ENCODE measurements around the gene TRIM51. TPM values are rescaled to one million over a fixed set of nuclear protein-coding genes. Genes with fewer than 3 reads are reported as not detected.

The TRIM51 gene
- total and polyA plus RNA-seq, 2 of the 8 experiments (the other 6 are each of a cell fraction or from before 2014, with no cell fraction given) = not detected

- H4K5ac ChIP-seq (ENCODE audit: insufficient read length, low read depth, low read length) = no peak overlapping the region
- no peak overlapping the region for H2AFZ ChIP-seq (ENCODE audit: low read length)
- no peak overlapping the region for H3K4ac ChIP-seq (replicated peaks; ENCODE audit: insufficient read length, low read depth, low read length)
- H3K27ac ChIP-seq (ENCODE audit: low read depth, low read length) = no peak overlapping the region
- no peak overlapping the region for H3K18ac ChIP-seq (ENCODE audit: extremely low read depth, low read length)
- H3K27me3 ChIP-seq (replicated peaks in 1 of 4; ENCODE audit: control insufficient read depth in 3 of 4, extremely low read depth in 1 of 4, insufficient read depth in 3 of 4, low read length in 3 of 4) = no peaks in the 10 kb centered on the region
- H2BK15ac ChIP-seq (ENCODE audit: low read length) = no peak overlapping the region
- DNase-seq (ENCODE audit: low read depth in 1 of 2, low spot score in 2 of 2) (no peak), FAIRE-seq (no peak)
- no peak overlapping the region for H3K4me3 ChIP-seq (ENCODE audit: extremely low read depth in 1 of 4, insufficient read depth in 2 of 4, low read depth in 3 of 4, low read length in 4 of 4)
- H3K23me2 ChIP-seq (ENCODE audit: low read depth, low read length) = no peaks in the 10 kb centered on the region
- no peak overlapping the region for H3K56ac ChIP-seq (replicated peaks; ENCODE audit: insufficient read length, low read depth, low read length)
- no peak overlapping the region for H2AK5ac ChIP-seq (ENCODE audit: low read depth, low read length)
- H3K9me3 ChIP-seq (ENCODE audit: insufficient read depth in 2 of 2, low read depth in 1 of 2, low read length in 1 of 2) = peaks cover 4 to 8% of the 10 kb centered on the region in 2 experiments; a peak in 3 of 4 replicates
- H3K14ac ChIP-seq (ENCODE audit: insufficient read length) = no peak overlapping the region
- TF ChIP-seq ZNF274 (IDR thresholded peaks at IDR 0.05; ENCODE audit: borderline replicate concordance, extremely low read depth, low read length) = no peak
- no peak for TF ChIP-seq FOSL1 (IDR thresholded peaks at IDR 0.05; ENCODE audit: insufficient read depth, low read depth, low read length)
- TF ChIP-seq TAF1 (IDR thresholded peaks at IDR 0.05; ENCODE audit: low read depth, low read length) = no peak
- TF ChIP-seq MAFK (IDR thresholded peaks at IDR 0.05; ENCODE audit: low read depth, low read length) = no peak
- TF ChIP-seq NRF1 (IDR thresholded peaks at IDR 0.05; ENCODE audit: low read depth, low read length) = no peak
- no peak for TF ChIP-seq POU5F1 (IDR thresholded peaks at IDR 0.05; ENCODE audit: low read depth, low read length)
- ChIA-PET POLR2A (ENCODE audit: partially characterized antibody) (no interaction called here), CTCF (ENCODE audit: partially characterized antibody) (no interaction called here)
- H3K9ac ChIP-seq (replicated peaks in 1 of 4; ENCODE audit: extremely low read depth in 1 of 4, low read depth in 3 of 4, low read length in 3 of 4) = no peak overlapping the region
- no peak overlapping the region for H2BK12ac ChIP-seq (ENCODE audit: low read depth, low read length)
- H3K23ac ChIP-seq (ENCODE audit: insufficient read length) = no peak overlapping the region
- no peak overlapping the region for H4K91ac ChIP-seq (replicated peaks; ENCODE audit: insufficient read length, low read length)
- H2BK5ac ChIP-seq (ENCODE audit: low read depth, low read length) = no peak overlapping the region
- H3K79me1 ChIP-seq (ENCODE audit: low read depth, low read length) = no peaks in the 10 kb centered on the region
- no peak overlapping the region for H2BK20ac ChIP-seq (ENCODE audit: low read length)
- 95% methylated on average over 5 of the region's 5 CpGs; no CpG with 5 or more reads in 1 of the 2 experiments for WGBS, 2 experiments (ENCODE audit: extremely low coverage in 1 of 2, insufficient coverage in 1 of 2, insufficient read length in 1 of 2, insufficient replicate concordance in 2 of 2, low coverage in 1 of 2, low lambda C conversion rate in 2 of 2, missing lambda C conversion rate in 1 of 2)
- no peaks in the 10 kb centered on the region for H3K79me2 ChIP-seq (ENCODE audit: control insufficient read depth in 1 of 2, insufficient read depth in 2 of 2, low read length in 2 of 2)
- H4K20me1 ChIP-seq (replicated peaks in 1 of 2; ENCODE audit: control insufficient read depth in 1 of 2, insufficient read depth in 2 of 2, low read length in 2 of 2) = no peaks in the 10 kb centered on the region
- no peaks in the 10 kb centered on the region for H3K36me3 ChIP-seq (ENCODE audit: control insufficient read depth in 2 of 4, insufficient read depth in 4 of 4, low read length in 3 of 4)
- H3K4me1 ChIP-seq (replicated peaks in 1 of 4; ENCODE audit: control insufficient read depth in 3 of 4, insufficient read depth in 4 of 4, low read length in 3 of 4) = no peaks in the 10 kb centered on the region
- H2BK120ac ChIP-seq (replicated peaks; ENCODE audit: low read depth, low read length) = no peak overlapping the region
- no peak overlapping the region for H3K4me2 ChIP-seq (ENCODE audit: insufficient read depth in 1 of 2, low read depth in 2 of 2, low read length in 2 of 2)
- H4K8ac ChIP-seq (ENCODE audit: extremely low read depth, insufficient read depth, low read length) = no peak overlapping the region
Measured at GRCh38 chr11:55920537-55920936, 37.4 kb downstream of the TRIM51 start.
